KMS-11 (cell line): ENCODE measurements around the gene SMOC2.

Experiments used
- H2AFZ ChIP-seq: fragments of 200-600 bp; sonication (generic); 2 replicates; pipeline ENCODE4 v1.6.1; 2016; ENCODE audit warnings: antibody characterized with exemption, mixed run types, low read depth
- H3K27ac ChIP-seq: fragments of 200-600 bp; sonication (generic); 2 replicates; pipeline ENCODE4 v1.6.1; 2016; ENCODE audit warnings: mild to moderate bottlenecking, mixed run types
- H3K27me3 ChIP-seq: fragments of 200-600 bp; sonication (generic); 2 replicates; pipeline ENCODE4 v1.6.1; 2017; ENCODE audit warnings: mild to moderate bottlenecking, low read depth, mixed run types, moderate library complexity; ENCODE audit not compliant: insufficient read depth
- H3K36me3 ChIP-seq: fragments of 200-600 bp; sonication (generic); 2 replicates; pipeline ENCODE4 v1.6.1; 2017; ENCODE audit warnings: mild to moderate bottlenecking, mixed run types; ENCODE audit not compliant: insufficient read depth
- H3K4me1 ChIP-seq: fragments of 200-600 bp; sonication (generic); 2 replicates; pipeline ENCODE4 v1.6.1; 2016; ENCODE audit warnings: mild to moderate bottlenecking, low read depth, mixed run types; ENCODE audit not compliant: poor library complexity, severe bottlenecking
- H3K4me2 ChIP-seq: fragments of 200-600 bp; sonication (generic); 2 replicates; pipeline ENCODE4 v1.7.0; 2016; ENCODE audit warnings: mild to moderate bottlenecking, mixed run types
- H3K4me3 ChIP-seq: fragments of 200-600 bp; sonication (generic); IDR thresholded peaks from 2 replicates; pipeline ENCODE4 v1.6.1; 2017; ENCODE audit warnings: low read depth, low read length, mixed read lengths; ENCODE audit not compliant: insufficient read depth
- H3K79me2 ChIP-seq: fragments of 200-600 bp; sonication (generic); 2 replicates; pipeline ENCODE4 v1.6.1; 2016; ENCODE audit warnings: low read depth, mixed run types; ENCODE audit not compliant: insufficient read depth
- H3K9ac ChIP-seq: fragments of 200-600 bp; sonication (generic); 2 replicates; pipeline ENCODE4 v1.6.1; 2016; ENCODE audit warnings: mild to moderate bottlenecking, mixed run types
- H4K20me1 ChIP-seq: fragments of 200-600 bp; sonication (generic); 2 replicates; pipeline ENCODE4 v1.6.1; 2016; ENCODE audit warnings: mild to moderate bottlenecking, mixed run types; ENCODE audit not compliant: insufficient read depth
- TF ChIP-seq, protein P1 (sequence below): fragments of 200-600 bp; sonication (generic); conservative IDR thresholded peaks from 2 replicates; pipeline ENCODE4 v1.6.1; 2017; ENCODE audit warnings: low read depth, mild to moderate bottlenecking, antibody characterized with exemption, low read length, moderate library complexity, mixed read lengths

The SMOC2 gene

DNA sequence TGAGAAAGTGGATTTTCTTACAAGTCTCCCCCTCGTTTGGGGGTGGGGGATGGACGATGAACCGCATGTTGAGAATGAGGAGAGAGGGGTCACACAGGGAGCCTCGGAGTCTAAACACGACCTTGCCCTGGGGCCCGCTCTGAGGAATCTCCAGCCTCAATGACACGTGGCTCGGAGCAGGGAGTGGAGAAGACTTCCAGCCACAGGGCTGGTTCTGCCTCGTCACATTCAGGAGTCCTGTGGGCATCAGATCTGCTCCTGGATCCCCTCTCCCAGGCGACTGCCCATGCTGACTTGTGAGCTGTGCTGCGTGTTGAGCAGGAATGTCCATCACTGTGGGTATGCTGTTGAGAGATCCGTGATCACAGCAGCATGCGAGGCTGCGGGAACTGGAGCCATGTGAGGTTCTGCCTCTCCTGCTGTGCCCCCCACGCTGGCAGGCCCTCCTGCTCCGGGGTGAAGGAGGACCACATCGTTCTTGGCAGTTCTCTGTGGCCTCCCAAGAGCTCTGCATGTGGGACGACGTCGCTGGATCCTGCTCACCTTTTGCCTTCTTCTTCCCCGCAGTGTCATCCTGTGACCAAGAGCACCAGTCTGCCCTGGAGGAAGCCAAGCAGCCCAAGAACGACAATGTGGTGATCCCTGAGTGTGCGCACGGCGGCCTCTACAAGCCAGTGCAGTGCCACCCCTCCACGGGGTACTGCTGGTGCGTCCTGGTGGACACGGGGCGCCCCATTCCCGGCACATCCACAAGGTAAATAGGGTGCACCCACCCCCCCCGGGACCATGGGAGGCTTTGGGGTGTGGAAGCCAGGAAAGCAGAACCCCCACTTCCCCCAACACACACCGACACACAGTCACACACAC lies 157.5 kb downstream of the SMOC2 start:
- no peaks in the 10 kb centered on the region for H4K20me1 ChIP-seq
- no peak overlapping the region for H3K27ac ChIP-seq
- H3K9ac ChIP-seq = no peak overlapping the region
- H3K36me3 ChIP-seq = no peaks in the 10 kb centered on the region
- no peak overlapping the region for H3K4me2 ChIP-seq
- no peak overlapping the region for H2AFZ ChIP-seq
- TF ChIP-seq, protein P1, sequence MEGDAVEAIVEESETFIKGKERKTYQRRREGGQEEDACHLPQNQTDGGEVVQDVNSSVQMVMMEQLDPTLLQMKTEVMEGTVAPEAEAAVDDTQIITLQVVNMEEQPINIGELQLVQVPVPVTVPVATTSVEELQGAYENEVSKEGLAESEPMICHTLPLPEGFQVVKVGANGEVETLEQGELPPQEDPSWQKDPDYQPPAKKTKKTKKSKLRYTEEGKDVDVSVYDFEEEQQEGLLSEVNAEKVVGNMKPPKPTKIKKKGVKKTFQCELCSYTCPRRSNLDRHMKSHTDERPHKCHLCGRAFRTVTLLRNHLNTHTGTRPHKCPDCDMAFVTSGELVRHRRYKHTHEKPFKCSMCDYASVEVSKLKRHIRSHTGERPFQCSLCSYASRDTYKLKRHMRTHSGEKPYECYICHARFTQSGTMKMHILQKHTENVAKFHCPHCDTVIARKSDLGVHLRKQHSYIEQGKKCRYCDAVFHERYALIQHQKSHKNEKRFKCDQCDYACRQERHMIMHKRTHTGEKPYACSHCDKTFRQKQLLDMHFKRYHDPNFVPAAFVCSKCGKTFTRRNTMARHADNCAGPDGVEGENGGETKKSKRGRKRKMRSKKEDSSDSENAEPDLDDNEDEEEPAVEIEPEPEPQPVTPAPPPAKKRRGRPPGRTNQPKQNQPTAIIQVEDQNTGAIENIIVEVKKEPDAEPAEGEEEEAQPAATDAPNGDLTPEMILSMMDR = no peak
- no peaks in the 10 kb centered on the region for H3K4me1 ChIP-seq
- no peaks in the 10 kb centered on the region for H3K27me3 ChIP-seq
- no peaks in the 10 kb centered on the region for H3K79me2 ChIP-seq
- no peak overlapping the region for H3K4me3 ChIP-seq

DNA sequence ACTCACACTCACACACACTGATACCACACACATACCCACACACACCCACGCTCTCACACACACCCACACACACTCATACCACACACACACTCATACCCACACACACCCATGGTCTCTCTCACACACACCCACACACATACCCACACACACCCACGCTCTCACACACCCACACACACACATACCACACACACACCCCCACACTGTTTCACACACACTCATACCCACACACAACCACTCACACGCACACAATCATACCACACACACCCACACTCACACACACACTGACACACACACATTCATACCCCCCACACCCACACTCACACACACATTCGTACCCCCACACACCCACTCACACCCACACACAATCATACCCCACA lies 158.1 kb downstream of the SMOC2 start:
- Histone ChIP-seq H3K9ac (no peak overlapping the region), H3K4me1 (no peaks in the 10 kb centered on the region), H3K27ac (no peak overlapping the region), H3K4me3 (no peak overlapping the region), H3K27me3 (no peaks in the 10 kb centered on the region), H3K79me2 (no peaks in the 10 kb centered on the region), H3K4me2 (no peak overlapping the region), H2AFZ (no peak overlapping the region), H3K36me3 (no peaks in the 10 kb centered on the region), H4K20me1 (no peaks in the 10 kb centered on the region)
- TF ChIP-seq, protein P1 = no peak

DNA sequence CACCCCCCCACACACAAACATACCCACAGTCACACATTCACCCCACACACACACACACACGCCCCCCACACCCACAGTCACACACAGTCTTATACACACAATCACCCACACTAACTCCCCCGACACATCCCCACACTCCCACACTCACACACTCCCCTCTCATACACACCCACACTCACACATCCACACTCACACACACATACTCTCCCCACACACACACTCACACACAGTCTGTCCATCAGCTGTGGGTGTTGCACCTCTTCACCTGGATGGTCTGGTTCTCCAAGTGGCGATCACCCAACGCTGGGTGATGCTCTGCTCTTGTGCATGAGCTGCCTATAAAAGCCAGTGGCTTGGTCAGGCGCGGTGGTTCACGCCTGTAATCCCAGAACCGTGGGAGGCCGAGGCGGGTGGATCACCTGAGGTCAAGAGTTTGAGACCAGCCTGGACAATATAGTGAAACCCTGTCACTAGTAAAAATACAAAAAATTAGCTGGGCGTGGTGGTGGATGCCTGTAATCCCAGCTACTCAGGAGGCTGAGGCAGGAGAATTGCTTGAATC lies 158.9 kb downstream of the SMOC2 start:
- Histone ChIP-seq H3K4me3 (no peak overlapping the region), H3K27me3 (no peaks in the 10 kb centered on the region), H3K79me2 (no peaks in the 10 kb centered on the region), H3K4me1 (no peaks in the 10 kb centered on the region), H3K9ac (no peak overlapping the region), H3K4me2 (no peak overlapping the region), H4K20me1 (no peaks in the 10 kb centered on the region), H3K27ac (no peak overlapping the region), H2AFZ (no peak overlapping the region), H3K36me3 (no peaks in the 10 kb centered on the region)
- TF ChIP-seq, protein P1 = no peak

DNA sequence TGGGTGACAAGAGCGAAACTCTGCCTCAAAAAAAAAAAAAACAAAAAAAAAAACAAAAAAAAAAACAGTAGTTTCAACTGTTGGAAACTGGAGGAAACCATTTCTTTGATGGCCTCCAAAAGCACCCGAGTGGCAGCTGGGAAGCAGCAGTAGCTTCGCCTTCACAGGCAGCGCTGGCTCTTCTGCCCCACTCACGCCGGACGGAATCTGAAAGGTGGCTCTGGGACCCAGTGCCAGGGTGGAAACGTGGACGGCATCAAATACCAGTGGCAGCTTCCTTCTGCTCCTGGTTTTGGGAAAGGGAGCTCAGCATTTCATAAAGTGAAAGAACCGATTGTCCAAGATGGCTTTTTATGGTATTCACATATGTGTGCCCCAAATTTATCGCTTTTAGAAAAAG lies 159.4 kb downstream of the SMOC2 start:
- H3K4me1 ChIP-seq = no peaks in the 10 kb centered on the region
- H3K9ac ChIP-seq = no peak overlapping the region
- H3K4me3 ChIP-seq = no peak overlapping the region
- H3K79me2 ChIP-seq = no peaks in the 10 kb centered on the region
- TF ChIP-seq, protein P1 = no peak
- no peak overlapping the region for H3K4me2 ChIP-seq
- no peaks in the 10 kb centered on the region for H3K36me3 ChIP-seq
- H4K20me1 ChIP-seq = no peaks in the 10 kb centered on the region
- H2AFZ ChIP-seq = no peak overlapping the region
- no peaks in the 10 kb centered on the region for H3K27me3 ChIP-seq
- H3K27ac ChIP-seq = no peak overlapping the region
